Adrenal gland (tissue), 5 donors: ENCODE data around the gene TSPAN4.

ENCODE experiments used
- CTCF ChIP-seq, 6 experiments: fragments of 450-650 bp in 4 of 6; fragments of 200-600 bp in 2 of 6; sonication (generic) in 1 of 6; IDR thresholded peaks; 1 replicate in 5 of 6; 2 replicates in 1 of 6; pipeline versions ENCODE4 v1.5.1 to v1.8.0; 2016 to 2021; ENCODE audit warnings: antibody characterized with exemption in 6 of 6, mild to moderate bottlenecking in 2 of 6, moderate library complexity in 1 of 6
- POLR2A ChIP-seq, 2 donors: fragments of 450-650 bp; IDR thresholded peaks; one replicate each; pipeline ENCODE4 v1.6.1; 2017; ENCODE audit warnings: antibody characterized with exemption in 2 of 2, mild to moderate bottlenecking in 2 of 2, moderate library complexity in 1 of 2
- donor health status: DM: no; HTN: no; CAD: no.

DNA sequence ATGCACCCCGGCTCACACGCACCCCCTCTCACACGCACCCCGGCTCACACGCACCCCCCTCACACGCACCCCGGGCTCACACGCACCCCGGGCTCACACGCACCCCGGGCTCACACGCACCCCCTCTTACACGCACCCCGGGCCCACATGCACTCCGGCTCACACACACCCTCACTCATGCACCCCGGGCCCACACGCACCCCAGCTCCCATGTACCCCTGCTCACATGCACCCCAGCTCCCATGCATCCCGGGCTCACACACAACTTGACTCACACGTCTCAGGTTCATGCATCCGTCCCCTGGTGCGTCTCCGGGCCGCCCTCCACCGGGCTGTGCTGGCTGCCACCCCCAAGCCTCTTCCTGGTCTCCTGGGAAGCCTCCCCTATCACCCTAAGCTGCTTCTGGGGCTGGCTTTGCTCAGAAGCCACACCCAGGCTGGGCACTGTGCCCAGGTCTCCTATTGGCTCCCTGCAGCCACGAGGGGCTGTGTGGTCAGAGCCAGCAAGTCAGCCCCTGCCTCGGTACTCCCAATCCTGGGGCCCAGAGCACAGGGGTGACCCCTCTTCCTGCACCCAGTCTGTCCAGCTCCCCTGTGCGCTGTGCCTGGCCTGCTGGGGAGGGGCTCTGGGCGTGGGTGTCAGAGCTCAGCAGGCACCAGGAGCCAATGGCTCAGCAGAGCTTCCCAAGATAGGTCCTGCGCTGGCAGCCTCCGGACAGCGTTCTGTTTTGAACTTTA is 16.9 kb downstream of the TSPAN4 start:
- TF ChIP-seq POLR2A (IDR thresholded peaks at IDR 0.05) (no peak), CTCF (IDR thresholded peaks at IDR 0.05) (no peak)
